Dendritic cell treated with granulocyte-macrophage colony-stimulating factor and Interleukin-4, amounts not matched to agents 40 ng/mL and 50 ng/mL, for 4 days (primary cell): ENCODE data around the gene GFPT2.
A peak's percentile ranks its signal among the peaks of the same experiment; 100 is the strongest.

Source experiments
- H3K27ac Mint-ChIP-seq: one replicate; pipeline ENCODE4 v1.8.0; 2022; ENCODE audit warnings: mild to moderate bottlenecking, mixed read lengths
- H3K27me3 Mint-ChIP-seq: one replicate; pipeline ENCODE4 v1.8.0; 2022; ENCODE audit warnings: mild to moderate bottlenecking, mixed read lengths
- H3K36me3 Mint-ChIP-seq: one replicate; pipeline ENCODE4 v1.8.0; 2022; ENCODE audit warnings: low read depth, mixed read lengths
- H3K4me1 Mint-ChIP-seq: one replicate; pipeline ENCODE4 v1.8.0; 2022; ENCODE audit warnings: low read depth, mixed read lengths
- H3K4me3 Mint-ChIP-seq: one replicate; pipeline ENCODE4 v1.8.0; 2022; ENCODE audit warnings: mild to moderate bottlenecking, moderate library complexity, mixed read lengths
- H3K9me3 Mint-ChIP-seq: one replicate; pipeline ENCODE4 v1.8.0; 2022; ENCODE audit warnings: mixed read lengths
- intact Hi-C: fragments of 100-400 bp; cut with micrococcal nuclease; formaldehyde crosslinking; loops from one replicate; pipeline ENCODE4 v1.15.0; 2022

Gene GFPT2

GRCh38 chr5:180291234-180291940, 61.7 kb downstream of the GFPT2 start:
- H3K4me1 Mint-ChIP-seq = peaks cover 67% of the 10 kb centered on the region
- peak overlapping the region; percentile 80 for H3K27ac Mint-ChIP-seq
- H3K27me3 Mint-ChIP-seq = peaks cover 6% of the 10 kb centered on the region
- intact Hi-C loops = loop anchor here (5.0 kb wide), 1 partner anchor 201 kb away; the partner anchor contains the start of gene CNOT6
- H3K4me3 Mint-ChIP-seq = peak overlapping the region; percentile 79
- H3K36me3 Mint-ChIP-seq = peaks cover 5% of the 10 kb centered on the region
- H3K9me3 Mint-ChIP-seq = no peaks in the 10 kb centered on the region

- Mint-ChIP-seq H3K36me3 (peaks cover 8% of the 10 kb centered on the region), H3K4me3 (peak overlapping the region; percentile 79), H3K27ac (peak overlapping the region; percentile 78), H3K9me3 (no peaks in the 10 kb centered on the region), H3K27me3 (peaks cover 6% of the 10 kb centered on the region), H3K4me1 (peaks cover 64% of the 10 kb centered on the region)
- intact Hi-C loops = loop anchor here (5.0 kb wide), 1 partner anchor 202 kb away; the partner anchor contains the start of gene CNOT6
These were observed 62.4 kb downstream of the GFPT2 start for GRCh38 chr5:180290568-180291233.

- Mint-ChIP-seq H3K27me3 (peaks cover 6% of the 10 kb centered on the region), H3K4me1 (peaks cover 67% of the 10 kb centered on the region), H3K9me3 (no peaks in the 10 kb centered on the region), H3K27ac (no peak overlapping the region), H3K4me3 (no peak overlapping the region), H3K36me3 (peaks cover 14% of the 10 kb centered on the region)
- intact Hi-C loops = loop anchor here (5.0 kb wide), 1 partner anchor 202 kb away; the partner anchor contains the start of gene CNOT6
These were observed 63.2 kb downstream of the GFPT2 start for GRCh38 chr5:180289966-180290365.

- Mint-ChIP-seq H3K27ac (no peak overlapping the region), H3K4me1 (peaks cover 67% of the 10 kb centered on the region), H3K27me3 (peaks cover 6% of the 10 kb centered on the region), H3K9me3 (no peaks in the 10 kb centered on the region), H3K4me3 (no peak overlapping the region), H3K36me3 (peaks cover 16% of the 10 kb centered on the region)
- intact Hi-C loops = no loop called here
These were observed 63.7 kb downstream of the GFPT2 start for GRCh38 chr5:180289433-180289832.

- peaks cover 6% of the 10 kb centered on the region for H3K27me3 Mint-ChIP-seq
- peaks cover 67% of the 10 kb centered on the region for H3K4me1 Mint-ChIP-seq
- H3K36me3 Mint-ChIP-seq = peaks cover 31% of the 10 kb centered on the region
- H3K9me3 Mint-ChIP-seq = peaks cover 6% of the 10 kb centered on the region
- no peak overlapping the region for H3K27ac Mint-ChIP-seq
- no peak overlapping the region for H3K4me3 Mint-ChIP-seq
- intact Hi-C loops = no loop called here
These were observed 65.3 kb downstream of the GFPT2 start for GRCh38 chr5:180287868-180288267.

GRCh38 chr5:180287404-180287803, 65.7 kb downstream of the GFPT2 start:
- H3K36me3 Mint-ChIP-seq = peaks cover 36% of the 10 kb centered on the region
- H3K27me3 Mint-ChIP-seq = peaks cover 6% of the 10 kb centered on the region
- H3K9me3 Mint-ChIP-seq = peaks cover 10% of the 10 kb centered on the region
- H3K27ac Mint-ChIP-seq = no peak overlapping the region
- peaks cover 64% of the 10 kb centered on the region for H3K4me1 Mint-ChIP-seq
- no peak overlapping the region for H3K4me3 Mint-ChIP-seq
- intact Hi-C loops = no loop called here

GRCh38 chr5:180284149-180284548, 69.0 kb downstream of the GFPT2 start:
- Mint-ChIP-seq H3K27ac (peak overlapping the region; percentile 60), H3K4me3 (peak overlapping the region; percentile 4), H3K4me1 (peaks cover 44% of the 10 kb centered on the region), H3K9me3 (peaks cover 30% of the 10 kb centered on the region), H3K27me3 (no peaks in the 10 kb centered on the region), H3K36me3 (peaks cover 67% of the 10 kb centered on the region)
- intact Hi-C loops = no loop called here

GRCh38 chr5:180283026-180283615, 70.0 kb downstream of the GFPT2 start:
- Mint-ChIP-seq H3K4me1 (peaks cover 42% of the 10 kb centered on the region), H3K4me3 (no peak overlapping the region), H3K27me3 (no peaks in the 10 kb centered on the region), H3K36me3 (peaks cover 78% of the 10 kb centered on the region), H3K9me3 (peaks cover 39% of the 10 kb centered on the region), H3K27ac (no peak overlapping the region)
- intact Hi-C loops = no loop called here

- H3K4me1 Mint-ChIP-seq = peaks cover 33% of the 10 kb centered on the region
- H3K27me3 Mint-ChIP-seq = no peaks in the 10 kb centered on the region
- H3K27ac Mint-ChIP-seq = no peak overlapping the region
- no peak overlapping the region for H3K4me3 Mint-ChIP-seq
- peaks cover 44% of the 10 kb centered on the region for H3K9me3 Mint-ChIP-seq
- H3K36me3 Mint-ChIP-seq = peaks cover 86% of the 10 kb centered on the region
- intact Hi-C loops = no loop called here
These were observed 70.9 kb downstream of the GFPT2 start for GRCh38 chr5:180282281-180282680.

GRCh38 chr5:180281706-180282105, 71.4 kb downstream of the GFPT2 start:
- Mint-ChIP-seq H3K27me3 (no peaks in the 10 kb centered on the region), H3K4me3 (no peak overlapping the region), H3K36me3 (peaks cover 90% of the 10 kb centered on the region), H3K9me3 (peaks cover 49% of the 10 kb centered on the region), H3K4me1 (peaks cover 30% of the 10 kb centered on the region), H3K27ac (no peak overlapping the region)
- intact Hi-C loops = no loop called here

- Mint-ChIP-seq H3K4me1 (peaks cover 15% of the 10 kb centered on the region), H3K9me3 (peaks cover 80% of the 10 kb centered on the region), H3K36me3 (peaks cover 86% of the 10 kb centered on the region), H3K27ac (no peak overlapping the region), H3K27me3 (no peaks in the 10 kb centered on the region), H3K4me3 (no peak overlapping the region)
- intact Hi-C loops = no loop called here
These were observed 78.4 kb downstream of the GFPT2 start for GRCh38 chr5:180274695-180275094.

GRCh38 chr5:180271221-180271620, 81.9 kb downstream of the GFPT2 start:
- Mint-ChIP-seq H3K27ac (no peak overlapping the region), H3K4me1 (peaks cover 15% of the 10 kb centered on the region), H3K36me3 (peaks cover 84% of the 10 kb centered on the region), H3K4me3 (no peak overlapping the region), H3K27me3 (no peaks in the 10 kb centered on the region), H3K9me3 (peaks cover 63% of the 10 kb centered on the region)
- intact Hi-C loops = no loop called here

GRCh38 chr5:180259260-180259611, 93.9 kb downstream of the GFPT2 start:
- peaks cover 98% of the 10 kb centered on the region for H3K36me3 Mint-ChIP-seq
- peaks cover 79% of the 10 kb centered on the region for H3K9me3 Mint-ChIP-seq
- intact Hi-C loops = loop anchor here (10.0 kb wide), 1 partner anchor 1544 kb away; no protein-coding TSS in a partner anchor
- no peaks in the 10 kb centered on the region for H3K4me1 Mint-ChIP-seq
- H3K4me3 Mint-ChIP-seq = no peak overlapping the region
- no peaks in the 10 kb centered on the region for H3K27me3 Mint-ChIP-seq
- H3K27ac Mint-ChIP-seq = no peak overlapping the region
